Measurements from ENCODE around the gene MED7. TPM values are rescaled to one million over a fixed set of nuclear protein-coding genes. Genes with fewer than 3 reads are reported as not detected.

Gene MED7
- total RNA-seq, 1 donor from 2014 or later = 32.5 TPM

DNA sequence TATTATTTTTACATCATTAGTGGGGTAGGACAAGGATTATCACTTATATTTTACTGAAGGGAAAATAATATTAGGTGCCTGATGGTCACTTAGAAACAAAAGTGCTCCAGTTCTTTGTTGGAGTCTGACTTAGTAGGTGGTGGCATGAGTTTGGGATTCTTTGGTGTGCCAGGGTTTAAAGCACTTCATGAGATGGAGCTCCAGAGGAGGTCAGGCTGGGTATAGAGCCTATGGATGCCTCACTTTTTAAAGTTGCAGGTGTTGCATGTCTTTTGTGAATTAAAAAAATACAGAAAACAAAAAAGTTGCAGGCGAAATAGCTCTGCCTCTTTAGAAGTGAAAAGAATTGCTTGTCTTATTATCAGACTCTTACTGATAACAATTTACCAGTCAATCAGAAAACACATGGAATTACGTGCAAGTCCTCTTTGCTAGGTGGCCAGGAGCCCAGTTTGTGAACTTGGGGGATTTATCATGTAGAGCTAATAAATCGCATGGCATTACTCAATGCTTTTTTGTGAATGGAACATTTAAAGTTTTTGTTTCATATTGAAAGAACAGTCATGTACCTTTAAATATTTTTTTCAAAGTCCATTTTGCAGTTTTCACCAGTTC lies 39.6 kb upstream of the MED7 start:
- Histone ChIP-seq H2AFZ (replicated peaks) (no peak overlapping the region), H3F3A (ENCODE audit: low read depth) (no peaks in the 10 kb centered on the region), H3K27ac (no peak overlapping the region), H3K9ac (no peak overlapping the region), H3K36me3 (no peaks in the 10 kb centered on the region), H3K79me2 (ENCODE audit: low read depth) (no peaks in the 10 kb centered on the region), H3K27me3 (peaks cover 79% of the 10 kb centered on the region), H3K4me3 (no peak overlapping the region), H3K9me3 (ENCODE audit: low read depth) (no peaks in the 10 kb centered on the region), H3K4me1 (peaks cover 4% of the 10 kb centered on the region), H3K4me2 (no peak overlapping the region), H4K20me1 (ENCODE audit: low read depth) (no peaks in the 10 kb centered on the region)
- Mint-ChIP-seq H3K4me1 (peaks cover 1% of the 10 kb centered on the region), H3K9me3 (peaks cover 3% of the 10 kb centered on the region), H3K27me3 (ENCODE audit: insufficient read depth, low read depth) (peaks cover 2% of the 10 kb centered on the region), H3K4me3 (no peak overlapping the region), H3K36me3 (no peaks in the 10 kb centered on the region), H3K27ac (no peak overlapping the region)
- DNase-seq (ENCODE audit: low spot score) = no peak
- TF ChIP-seq EZH2 (IDR thresholded peaks at IDR 0.05) (no peak), EZH2phosphoT487 (IDR thresholded peaks at IDR 0.05) (no peak)
- TF ChIP-seq, protein P1, sequence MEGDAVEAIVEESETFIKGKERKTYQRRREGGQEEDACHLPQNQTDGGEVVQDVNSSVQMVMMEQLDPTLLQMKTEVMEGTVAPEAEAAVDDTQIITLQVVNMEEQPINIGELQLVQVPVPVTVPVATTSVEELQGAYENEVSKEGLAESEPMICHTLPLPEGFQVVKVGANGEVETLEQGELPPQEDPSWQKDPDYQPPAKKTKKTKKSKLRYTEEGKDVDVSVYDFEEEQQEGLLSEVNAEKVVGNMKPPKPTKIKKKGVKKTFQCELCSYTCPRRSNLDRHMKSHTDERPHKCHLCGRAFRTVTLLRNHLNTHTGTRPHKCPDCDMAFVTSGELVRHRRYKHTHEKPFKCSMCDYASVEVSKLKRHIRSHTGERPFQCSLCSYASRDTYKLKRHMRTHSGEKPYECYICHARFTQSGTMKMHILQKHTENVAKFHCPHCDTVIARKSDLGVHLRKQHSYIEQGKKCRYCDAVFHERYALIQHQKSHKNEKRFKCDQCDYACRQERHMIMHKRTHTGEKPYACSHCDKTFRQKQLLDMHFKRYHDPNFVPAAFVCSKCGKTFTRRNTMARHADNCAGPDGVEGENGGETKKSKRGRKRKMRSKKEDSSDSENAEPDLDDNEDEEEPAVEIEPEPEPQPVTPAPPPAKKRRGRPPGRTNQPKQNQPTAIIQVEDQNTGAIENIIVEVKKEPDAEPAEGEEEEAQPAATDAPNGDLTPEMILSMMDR (IDR thresholded peaks at IDR 0.05) = no peak

DNA sequence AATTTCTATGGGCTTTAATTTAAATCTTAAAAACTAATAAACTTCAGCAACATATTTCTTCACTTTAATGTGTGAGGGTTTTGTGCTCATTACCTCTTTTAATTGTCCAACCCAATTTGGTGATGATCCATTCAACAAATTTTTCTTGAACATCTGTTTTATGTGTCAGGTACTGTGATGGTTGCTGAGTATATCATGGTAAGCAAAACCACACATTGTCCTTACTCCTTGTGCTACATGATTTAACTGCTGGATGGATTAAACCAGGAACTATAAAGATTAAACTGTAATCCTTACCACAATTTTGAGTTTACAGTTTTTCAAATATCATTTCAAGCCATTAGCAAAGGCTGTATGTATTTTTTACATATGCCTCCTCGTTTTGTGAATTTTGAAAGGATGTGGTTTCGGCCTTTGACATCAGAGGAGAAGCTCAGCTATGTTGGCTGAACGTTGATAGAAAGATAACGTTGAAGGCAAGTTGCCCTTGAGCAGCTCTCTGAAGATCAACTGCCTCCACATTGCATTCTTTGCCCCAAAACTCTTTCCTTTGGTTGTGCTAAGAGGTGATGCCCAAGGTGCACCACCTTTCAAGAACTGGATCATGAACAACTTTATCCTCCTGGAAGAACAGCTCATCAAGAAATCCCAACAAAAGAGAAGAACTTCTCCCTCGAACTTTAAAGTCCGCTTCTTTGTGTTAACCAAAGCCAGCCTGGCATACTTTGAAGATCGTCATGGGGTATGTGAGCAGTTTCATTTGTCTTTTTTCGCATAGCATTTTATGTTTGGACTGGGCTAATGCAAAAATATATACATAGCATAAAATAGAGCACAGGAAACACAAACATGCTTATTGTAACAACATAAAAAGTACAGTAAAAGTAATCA lies 38.0 kb upstream of the MED7 start, which contains the start of gene ITK:
ITK (plus strand) TSS at position 467 of the 891 bp plus-strand sequence; CDS start at position 605, 138 bp downstream.
- H3K36me3 ChIP-seq = no peaks in the 10 kb centered on the region
- no peak for DNase-seq (ENCODE audit: low spot score)
- H3K9ac ChIP-seq = no peak within 1 kb of the TSS
- no peak within 1 kb of the TSS for H3K27ac ChIP-seq
- Mint-ChIP-seq H3K36me3 (no peaks in the 10 kb centered on the region), H3K27me3 (ENCODE audit: insufficient read depth, low read depth) (peaks cover 2% of the 10 kb centered on the region), H3K9me3 (peaks cover 3% of the 10 kb centered on the region), H3K4me1 (no peaks in the 10 kb centered on the region), H3K27ac (no peak within 1 kb of the TSS), H3K4me3 (no peak within 1 kb of the TSS)
- no peak within 1 kb of the TSS for H3K4me2 ChIP-seq
- H2AFZ ChIP-seq (replicated peaks) = no peak within 1 kb of the TSS
- TF ChIP-seq, protein P1 (IDR thresholded peaks at IDR 0.05) = no peak
- TF ChIP-seq EZH2 (IDR thresholded peaks at IDR 0.05) = no peak
- TF ChIP-seq EZH2phosphoT487 (IDR thresholded peaks at IDR 0.05) = no peak
- H4K20me1 ChIP-seq (ENCODE audit: low read depth) = no peaks in the 10 kb centered on the region
- H3K4me1 ChIP-seq = no peaks in the 10 kb centered on the region
- no peaks in the 10 kb centered on the region for H3K79me2 ChIP-seq (ENCODE audit: low read depth)
- no peak within 1 kb of the TSS for H3K4me3 ChIP-seq
- H3K9me3 ChIP-seq (ENCODE audit: low read depth) = no peaks in the 10 kb centered on the region
- H3K27me3 ChIP-seq = peaks cover 63% of the 10 kb centered on the region
- no peaks in the 10 kb centered on the region for H3F3A ChIP-seq (ENCODE audit: low read depth)

DNA sequence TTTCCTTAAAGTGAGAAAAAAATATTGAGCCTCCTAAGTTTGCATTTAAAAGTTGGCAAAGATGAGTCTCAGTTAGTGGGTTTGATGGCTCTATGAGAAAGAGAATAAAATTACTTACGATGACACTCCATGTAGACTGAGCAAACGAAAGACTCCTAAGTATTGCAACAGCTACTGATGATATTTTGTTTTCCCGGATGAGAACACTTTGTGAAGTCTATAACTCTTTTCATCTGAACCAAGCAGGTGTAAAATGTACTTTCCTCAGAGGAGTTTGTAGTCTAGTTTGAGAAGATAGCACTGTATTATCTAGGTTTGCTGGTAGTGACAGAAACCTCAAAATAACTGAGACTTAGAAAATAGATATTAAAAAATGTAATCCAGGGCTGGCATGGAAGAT lies 36.3 kb upstream of the MED7 start:
- H3K4me2 ChIP-seq = no peak overlapping the region
- no peaks in the 10 kb centered on the region for H4K20me1 ChIP-seq (ENCODE audit: low read depth)
- Mint-ChIP-seq H3K4me3 (no peak overlapping the region), H3K27me3 (ENCODE audit: insufficient read depth, low read depth) (peaks cover 2% of the 10 kb centered on the region), H3K9me3 (peaks cover 3% of the 10 kb centered on the region), H3K27ac (no peak overlapping the region), H3K4me1 (no peaks in the 10 kb centered on the region), H3K36me3 (no peaks in the 10 kb centered on the region)
- no peaks in the 10 kb centered on the region for H3K4me1 ChIP-seq
- H3K4me3 ChIP-seq = no peak overlapping the region
- H3K36me3 ChIP-seq = no peaks in the 10 kb centered on the region
- DNase-seq (ENCODE audit: low spot score) = no peak
- H3K9me3 ChIP-seq (ENCODE audit: low read depth) = no peaks in the 10 kb centered on the region
- H3K27ac ChIP-seq = no peak overlapping the region
- no peaks in the 10 kb centered on the region for H3F3A ChIP-seq (ENCODE audit: low read depth)
- no peak overlapping the region for H3K9ac ChIP-seq
- TF ChIP-seq EZH2phosphoT487 (IDR thresholded peaks at IDR 0.05) (no peak), EZH2 (IDR thresholded peaks at IDR 0.05) (no peak)
- TF ChIP-seq, protein P1 (IDR thresholded peaks at IDR 0.05) = no peak
- H3K27me3 ChIP-seq = peaks cover 46% of the 10 kb centered on the region
- no peaks in the 10 kb centered on the region for H3K79me2 ChIP-seq (ENCODE audit: low read depth)
- H2AFZ ChIP-seq (replicated peaks) = no peak overlapping the region
